GM18507 (cell line): ENCODE measurements around the gene TPSD1.
A peak's percentile ranks its signal among the peaks of the same experiment; 100 is the strongest.
"Not testable (repeated sequence)": the region's sequence is repeated elsewhere in the genome, so short reads cannot be mapped to it uniquely, and the experiment has no call there.

Experiments used
- DNase-seq: peaks from one replicate; pipeline ENCODE4 v3.0.0; 2011; ENCODE audit warnings: low read depth; ENCODE audit not compliant: insufficient read length; ENCODE audit errors: extremely low spot score
- FAIRE-seq: peaks from 2 replicates; lab custom pipeline; 2011; peaks lifted over from hg19 to GRCh38; lab: Jason Lieb, UNC

Gene TPSD1

DNA sequence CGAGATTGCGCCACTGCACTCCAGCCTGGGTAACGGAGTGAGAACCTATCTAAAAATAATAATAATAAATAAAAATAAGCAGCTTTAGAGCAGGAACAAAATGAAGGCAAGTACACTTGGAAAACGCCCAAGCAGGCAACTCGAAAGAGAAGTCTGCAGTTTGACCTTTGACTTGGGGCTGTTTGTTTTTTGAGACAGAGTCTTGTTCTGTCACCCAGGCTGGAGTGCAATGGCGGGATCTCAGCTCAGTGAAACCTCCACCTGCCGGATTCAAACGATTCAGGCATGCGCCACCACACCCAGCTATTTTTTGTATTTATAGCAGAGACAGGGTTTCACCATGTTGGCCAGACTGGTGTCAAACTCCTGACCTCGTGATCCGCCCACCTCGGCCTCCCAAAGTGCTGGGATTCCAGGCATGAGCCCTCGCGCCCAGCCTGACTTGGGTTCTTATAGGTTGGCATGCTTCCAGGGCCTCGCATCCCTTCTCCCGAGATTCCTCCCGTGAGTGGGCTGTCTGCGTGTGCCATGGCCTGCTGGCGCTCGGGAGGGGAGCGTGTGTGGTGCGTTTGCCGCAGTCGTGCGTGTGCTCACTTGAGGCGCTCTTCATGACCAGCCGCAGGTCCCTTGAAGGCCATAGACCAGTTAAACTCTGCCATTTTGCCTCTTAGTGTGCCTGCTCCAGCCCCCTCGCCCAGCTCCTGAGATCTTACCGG lies 35.1 kb downstream of the TPSD1 start:
- no peak for FAIRE-seq
- no peak for DNase-seq

GRCh38 chr16:1291576-1291974 lies 35.7 kb downstream of the TPSD1 start:
- DNase-seq, result no peak

DNA sequence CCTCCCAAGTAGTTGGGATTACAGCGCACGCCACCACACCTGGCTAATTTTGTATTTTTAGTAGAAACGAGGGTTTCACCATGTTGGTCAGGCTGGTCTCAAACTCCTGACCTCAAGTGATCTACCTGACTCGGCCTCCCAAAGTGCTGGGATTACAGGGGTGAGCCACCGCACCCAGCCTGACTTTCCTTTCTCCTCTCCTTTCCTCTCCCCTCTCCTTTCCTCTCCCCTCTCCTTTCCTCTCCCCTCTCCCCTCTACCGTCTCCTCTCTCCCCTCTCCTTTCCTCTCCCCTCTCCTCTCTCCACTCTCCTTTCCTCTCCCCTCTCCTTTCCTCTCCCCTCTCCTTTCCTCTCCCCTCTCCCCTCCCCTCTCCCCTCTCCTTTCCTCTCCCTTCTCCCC lies 36.3 kb downstream of the TPSD1 start:
- not testable (repeated sequence) for FAIRE-seq, DNase-seq

More at GRCh38 chr16:1291576-1291974, 35.7 kb downstream of the TPSD1 start:
- no peak for FAIRE-seq

DNA sequence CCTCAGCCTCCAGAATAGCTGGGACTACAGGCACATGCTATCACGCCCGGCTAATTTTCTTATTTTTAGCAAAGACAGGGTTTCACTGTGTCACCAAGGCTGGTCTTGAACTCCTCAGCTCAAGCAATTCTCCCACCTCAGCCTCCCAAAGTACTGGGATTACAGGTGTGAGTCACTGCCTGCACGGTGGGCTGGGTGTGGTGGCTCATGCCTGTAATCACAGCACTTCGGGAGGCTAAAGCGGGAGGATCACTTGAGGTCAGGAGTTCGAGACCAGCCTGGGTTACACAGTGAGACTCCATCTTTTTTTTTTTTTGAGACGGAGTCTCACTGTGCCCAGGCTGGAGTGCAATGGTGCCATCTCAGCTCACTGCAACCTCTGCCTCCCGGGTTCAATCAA lies 36.9 kb downstream of the TPSD1 start:
- FAIRE-seq, result not testable (repeated sequence)

DNA sequence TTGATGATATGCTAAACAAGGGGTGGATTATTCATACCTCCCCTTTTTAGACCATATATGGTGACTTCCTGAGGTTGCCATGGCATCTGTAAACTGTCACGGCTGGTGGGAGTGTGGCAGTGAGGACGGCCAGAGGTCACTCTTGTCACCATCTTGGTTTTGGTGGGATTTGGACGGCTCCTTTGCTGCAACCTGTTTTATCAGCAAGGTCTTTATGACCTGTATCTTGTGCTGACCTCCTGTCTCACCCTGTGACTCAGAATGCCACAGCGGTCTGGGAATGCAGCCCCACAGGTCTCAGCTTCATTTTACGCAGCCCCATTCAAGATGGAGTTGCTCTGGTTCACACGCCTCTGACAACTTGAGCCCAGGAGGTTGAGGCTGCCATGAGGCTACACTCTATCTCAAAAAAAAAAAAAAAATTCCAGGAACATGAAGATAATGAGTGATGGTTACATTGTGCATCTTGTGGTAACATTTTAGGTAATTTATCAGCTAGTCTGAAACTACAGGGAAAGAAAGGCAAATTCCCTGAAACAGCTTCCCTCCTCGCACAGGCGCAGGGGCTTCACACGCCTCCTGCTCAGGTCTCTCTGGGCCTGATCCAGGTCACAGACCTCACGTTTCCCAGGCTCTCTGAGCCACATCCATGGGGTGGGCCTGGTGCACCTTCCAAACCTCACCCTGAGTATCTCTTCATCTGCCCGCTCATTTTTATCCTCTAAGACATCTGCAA lies 38.2 kb downstream of the TPSD1 start:
- FAIRE-seq (no peak), DNase-seq (no peak)

More for the DNA sequence above, 36.9 kb downstream of the TPSD1 start:
- not testable (repeated sequence) for DNase-seq

GRCh38 chr16:1295465-1295864 lies 39.6 kb downstream of the TPSD1 start:
- no peak for DNase-seq
- no peak for FAIRE-seq

- FAIRE-seq, result not testable (repeated sequence)
These were observed 40.8 kb downstream of the TPSD1 start for GRCh38 chr16:1296688-1297017.

GRCh38 chr16:1297018-1297696 lies 41.3 kb downstream of the TPSD1 start:
- FAIRE-seq, result no peak
- no peak for DNase-seq

More at GRCh38 chr16:1296688-1297017, 40.8 kb downstream of the TPSD1 start:
- DNase-seq, result not testable (repeated sequence)

DNA sequence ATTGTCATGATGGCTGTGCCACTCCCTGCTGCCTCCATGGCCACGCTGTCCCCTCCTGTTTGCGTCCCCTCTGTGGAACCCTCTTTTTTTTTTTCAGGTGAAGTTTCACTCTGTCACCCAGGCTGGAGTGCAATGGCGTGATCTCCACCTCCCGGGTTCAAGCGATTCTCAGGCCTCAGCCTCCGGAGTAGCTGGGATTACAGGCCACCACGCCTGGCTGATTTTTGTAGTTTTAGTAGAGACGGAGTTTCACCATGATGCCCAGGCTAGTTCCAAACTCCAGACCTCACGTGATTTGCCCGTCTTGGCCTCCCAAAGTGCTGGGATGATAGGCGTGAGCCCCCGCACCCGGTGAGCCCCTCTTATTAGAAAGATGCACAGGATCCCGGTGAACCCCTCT lies 42.5 kb downstream of the TPSD1 start:
- FAIRE-seq (no peak), DNase-seq (no peak)

- FAIRE-seq (no peak), DNase-seq (no peak)
These were observed 43.4 kb downstream of the TPSD1 start for GRCh38 chr16:1299012-1299867.

- FAIRE-seq (no peak), DNase-seq (no peak)
These were observed 44.0 kb downstream of the TPSD1 start for GRCh38 chr16:1299868-1300203.

DNA sequence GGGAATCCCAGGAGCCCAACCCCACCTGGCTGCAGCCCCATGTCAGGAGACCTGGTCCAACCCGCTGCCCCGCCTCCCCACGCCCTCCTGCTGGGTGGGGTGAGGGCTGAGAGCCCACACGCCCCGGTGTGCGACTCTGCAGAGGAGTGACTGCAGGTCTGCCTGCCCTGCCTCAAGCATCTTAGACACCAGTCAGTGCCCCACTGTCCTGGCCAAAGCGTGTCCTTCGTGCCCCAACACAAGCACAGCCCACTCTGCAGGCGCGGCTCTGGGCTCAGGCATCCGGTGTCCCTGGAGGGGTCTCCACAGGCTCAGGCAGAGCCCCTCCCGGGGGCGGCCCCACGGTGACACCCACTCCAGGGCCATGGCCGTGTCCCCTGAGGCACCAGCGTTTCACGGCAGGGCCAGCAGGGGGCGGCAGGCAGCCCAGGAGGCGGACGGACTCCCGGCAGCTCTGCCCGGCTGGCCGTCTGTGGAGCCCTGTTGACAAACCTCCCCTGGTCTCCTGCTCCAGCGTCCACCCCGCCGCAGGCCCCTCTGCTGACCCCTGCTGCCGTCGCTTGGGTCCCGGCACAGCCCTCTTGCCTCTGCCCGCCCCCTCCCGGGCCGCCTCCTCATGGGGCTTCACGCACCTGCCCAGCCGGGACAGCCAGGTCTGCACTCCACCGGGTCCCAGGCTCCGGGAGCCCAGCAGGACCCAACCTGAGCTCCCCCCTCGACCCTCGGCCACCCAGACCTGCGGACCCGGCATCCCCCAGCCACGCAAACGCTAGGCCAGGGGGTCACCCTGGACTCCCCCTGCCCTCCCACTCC lies 45.0 kb downstream of the TPSD1 start:
- no peak for FAIRE-seq
- no peak for DNase-seq

- no peak for FAIRE-seq
- DNase-seq, result no peak
These were observed 45.7 kb downstream of the TPSD1 start for GRCh38 chr16:1301562-1301961.

DNA sequence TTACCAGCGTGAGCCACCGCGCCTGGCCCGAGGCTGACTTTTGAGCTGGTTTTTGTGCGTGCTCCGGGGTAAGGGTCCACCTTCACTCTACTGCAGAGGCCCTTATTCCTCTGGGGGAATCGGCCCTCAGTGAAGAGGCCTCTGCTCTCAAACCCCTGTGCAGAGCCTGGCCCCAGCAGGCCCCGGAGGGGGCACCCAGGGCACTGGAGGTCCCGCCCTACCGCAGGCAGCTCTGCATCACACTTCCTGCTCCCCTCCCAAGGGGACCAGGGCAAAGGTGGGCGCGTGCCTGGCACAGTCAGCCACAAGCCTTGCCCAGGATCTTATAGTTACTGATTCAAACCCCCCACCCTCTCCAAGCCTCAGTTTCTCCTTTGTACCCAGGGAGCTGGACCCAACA lies 50.0 kb downstream of the TPSD1 start:
- DNase-seq (no peak), FAIRE-seq (no peak)

DNA sequence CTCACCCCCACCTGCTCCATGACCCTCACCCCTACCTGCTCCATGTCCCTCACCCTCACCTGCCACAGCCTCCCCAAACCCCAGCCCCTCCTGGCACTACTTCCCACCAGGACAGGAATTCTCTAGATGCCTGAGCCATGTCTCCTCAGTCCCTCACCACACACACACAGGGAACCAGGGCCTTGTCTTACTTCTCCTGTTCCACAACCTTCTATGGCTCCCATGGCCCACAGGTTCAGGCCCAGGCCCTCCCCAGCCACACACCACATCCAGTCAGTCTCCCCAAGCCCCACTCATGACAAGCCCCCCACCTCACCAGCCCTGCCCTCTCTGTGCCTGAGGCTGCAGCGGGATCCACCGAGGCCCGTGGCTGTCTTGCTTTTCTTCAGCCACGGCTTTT lies 50.5 kb downstream of the TPSD1 start:
- DNase-seq (no peak), FAIRE-seq (no peak)

DNA sequence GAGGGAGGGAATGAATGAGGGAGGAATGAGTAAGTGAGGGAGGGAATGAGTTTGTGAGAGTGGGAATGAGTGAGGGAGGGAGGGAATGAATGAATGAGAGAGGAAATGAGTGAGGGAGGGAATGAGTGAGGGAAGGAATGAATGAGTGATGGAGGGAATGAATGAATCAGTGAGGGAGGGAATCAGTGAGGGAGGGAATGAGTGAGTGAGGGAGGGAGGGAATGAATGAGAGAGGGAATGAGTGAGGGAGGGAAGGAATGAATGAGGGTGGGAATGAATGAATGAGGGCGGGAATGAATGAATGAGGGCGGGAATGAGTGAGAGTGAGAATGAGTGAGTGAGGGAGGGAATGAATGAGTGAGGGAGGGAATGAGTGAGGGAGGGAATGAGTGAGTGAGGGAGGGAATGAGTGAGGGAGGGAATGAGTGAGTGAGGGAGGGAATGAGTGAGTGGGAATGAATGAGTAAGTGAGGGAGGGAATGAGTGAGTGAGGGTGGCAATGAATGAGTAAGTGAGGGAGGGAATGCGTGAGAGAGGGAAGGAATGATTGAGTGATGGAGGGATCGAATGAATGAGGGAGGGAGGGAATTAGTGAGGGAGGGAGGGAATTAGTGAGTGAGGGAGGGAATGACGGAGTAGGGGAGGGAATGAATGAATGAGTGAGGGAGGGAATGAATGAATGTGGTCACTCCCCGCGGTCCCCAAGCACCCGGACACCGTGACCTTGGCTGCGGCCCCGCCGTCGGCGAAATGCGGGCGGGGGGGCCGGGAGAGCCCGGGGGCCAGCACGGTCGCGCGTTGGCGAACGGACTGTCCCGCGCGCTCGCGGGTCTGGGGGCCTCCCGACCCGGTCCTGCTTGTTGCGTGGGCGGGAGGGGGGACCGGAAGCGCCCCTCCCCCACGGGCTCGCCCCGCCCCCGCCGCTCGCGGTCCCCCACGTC lies 52.4 kb downstream of the TPSD1 start:
- FAIRE-seq, result peak; percentile 15
- no peak for DNase-seq
